ENCODE data around the gene MORC2. TPM values are rescaled to one million over a fixed set of nuclear protein-coding genes. Genes with fewer than 3 reads are reported as not detected.

The MORC2 gene
- total RNA-seq, 1 donor from 2014 or later: 19.3 TPM

DNA sequence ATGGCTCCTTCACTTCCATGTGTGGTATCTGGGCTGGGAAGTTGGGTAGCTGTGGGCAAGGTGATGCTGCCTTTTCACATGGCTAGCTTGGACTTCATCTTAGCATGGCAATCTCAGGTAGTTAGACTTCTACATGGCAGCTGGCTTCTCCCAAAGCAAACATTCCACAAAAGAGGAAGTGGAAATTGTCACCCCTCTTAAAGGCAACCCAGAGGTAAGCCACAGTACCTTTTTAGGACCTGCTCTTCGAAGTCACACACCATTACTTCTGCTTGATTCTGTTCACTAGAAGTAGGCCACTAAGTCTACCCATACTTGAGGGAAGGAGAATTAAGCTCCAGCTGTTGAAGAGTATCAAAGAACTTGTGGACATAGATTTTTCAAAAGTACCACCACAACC lies 26.4 kb upstream of the MORC2 start:
- intact Hi-C loops (cut with DNase I): no loop called here
- TF ChIP-seq, protein P1, sequence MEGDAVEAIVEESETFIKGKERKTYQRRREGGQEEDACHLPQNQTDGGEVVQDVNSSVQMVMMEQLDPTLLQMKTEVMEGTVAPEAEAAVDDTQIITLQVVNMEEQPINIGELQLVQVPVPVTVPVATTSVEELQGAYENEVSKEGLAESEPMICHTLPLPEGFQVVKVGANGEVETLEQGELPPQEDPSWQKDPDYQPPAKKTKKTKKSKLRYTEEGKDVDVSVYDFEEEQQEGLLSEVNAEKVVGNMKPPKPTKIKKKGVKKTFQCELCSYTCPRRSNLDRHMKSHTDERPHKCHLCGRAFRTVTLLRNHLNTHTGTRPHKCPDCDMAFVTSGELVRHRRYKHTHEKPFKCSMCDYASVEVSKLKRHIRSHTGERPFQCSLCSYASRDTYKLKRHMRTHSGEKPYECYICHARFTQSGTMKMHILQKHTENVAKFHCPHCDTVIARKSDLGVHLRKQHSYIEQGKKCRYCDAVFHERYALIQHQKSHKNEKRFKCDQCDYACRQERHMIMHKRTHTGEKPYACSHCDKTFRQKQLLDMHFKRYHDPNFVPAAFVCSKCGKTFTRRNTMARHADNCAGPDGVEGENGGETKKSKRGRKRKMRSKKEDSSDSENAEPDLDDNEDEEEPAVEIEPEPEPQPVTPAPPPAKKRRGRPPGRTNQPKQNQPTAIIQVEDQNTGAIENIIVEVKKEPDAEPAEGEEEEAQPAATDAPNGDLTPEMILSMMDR (IDR thresholded peaks at IDR 0.05): no peak
- Histone ChIP-seq H3K4me3 (no peak overlapping the region), H3K36me3 (no peaks in the 10 kb centered on the region), H3K27me3 (ENCODE audit: low read depth) (no peaks in the 10 kb centered on the region), H3K9me3 (peaks cover 4% of the 10 kb centered on the region), H3K27ac (no peak overlapping the region), H3K4me1 (no peaks in the 10 kb centered on the region)
- DNase-seq: no peak
- ATAC-seq: no peak

DNA sequence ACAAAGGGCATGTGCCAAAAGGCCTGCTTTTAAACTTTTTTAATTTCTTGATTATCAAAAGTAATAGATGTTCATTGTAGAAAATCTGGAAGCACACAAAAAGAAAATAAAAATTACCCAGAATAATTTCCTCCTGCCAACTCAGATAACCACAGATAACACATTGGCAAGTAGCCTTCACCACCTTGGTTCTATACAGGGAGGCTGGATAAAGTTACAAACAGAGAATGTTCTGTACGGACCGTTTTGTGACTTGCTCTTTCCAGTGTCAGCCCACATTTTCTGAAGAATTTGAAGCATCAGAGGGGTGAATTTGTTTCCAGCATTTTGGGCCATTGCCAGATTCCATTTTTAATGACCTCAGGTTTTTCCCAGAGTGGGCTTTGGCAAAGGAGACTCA lies 24.0 kb upstream of the MORC2 start:
- ATAC-seq: no peak
- peaks cover 4% of the 10 kb centered on the region for H3K9me3 ChIP-seq
- no peak overlapping the region for H3K4me3 ChIP-seq
- H3K4me1 ChIP-seq: no peaks in the 10 kb centered on the region
- no peaks in the 10 kb centered on the region for H3K27me3 ChIP-seq (ENCODE audit: low read depth)
- no peak for DNase-seq
- intact Hi-C loops (cut with DNase I): no loop called here
- no peaks in the 10 kb centered on the region for H3K36me3 ChIP-seq
- TF ChIP-seq, protein P1 (IDR thresholded peaks at IDR 0.05): no peak
- no peak overlapping the region for H3K27ac ChIP-seq

DNA sequence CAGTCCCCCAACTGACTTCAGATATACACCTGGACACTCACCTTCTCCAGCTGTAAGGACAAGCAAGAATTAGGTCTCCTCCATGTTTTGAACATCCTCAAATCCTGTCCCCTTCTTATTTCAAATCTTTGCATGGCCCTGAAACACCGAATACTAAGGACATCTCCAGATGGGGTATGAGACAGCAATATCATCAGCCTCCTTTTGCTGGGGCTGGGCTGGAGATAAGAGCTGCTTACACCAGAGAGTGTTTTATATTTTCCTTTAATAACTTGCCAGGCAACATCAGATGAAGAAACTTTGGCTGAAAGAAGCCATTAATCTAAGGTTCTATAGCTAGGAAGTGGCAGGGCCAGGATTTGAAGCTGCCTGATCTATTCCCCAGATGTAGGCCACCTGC lies 22.1 kb upstream of the MORC2 start:
- Histone ChIP-seq H3K4me1 (no peaks in the 10 kb centered on the region), H3K36me3 (no peaks in the 10 kb centered on the region), H3K4me3 (no peak overlapping the region), H3K27ac (no peak overlapping the region), H3K27me3 (ENCODE audit: low read depth) (no peaks in the 10 kb centered on the region), H3K9me3 (peaks cover 4% of the 10 kb centered on the region)
- TF ChIP-seq, protein P1 (IDR thresholded peaks at IDR 0.05): no peak
- intact Hi-C loops (cut with DNase I): no loop called here
- no peak for DNase-seq
- no peak for ATAC-seq

DNA sequence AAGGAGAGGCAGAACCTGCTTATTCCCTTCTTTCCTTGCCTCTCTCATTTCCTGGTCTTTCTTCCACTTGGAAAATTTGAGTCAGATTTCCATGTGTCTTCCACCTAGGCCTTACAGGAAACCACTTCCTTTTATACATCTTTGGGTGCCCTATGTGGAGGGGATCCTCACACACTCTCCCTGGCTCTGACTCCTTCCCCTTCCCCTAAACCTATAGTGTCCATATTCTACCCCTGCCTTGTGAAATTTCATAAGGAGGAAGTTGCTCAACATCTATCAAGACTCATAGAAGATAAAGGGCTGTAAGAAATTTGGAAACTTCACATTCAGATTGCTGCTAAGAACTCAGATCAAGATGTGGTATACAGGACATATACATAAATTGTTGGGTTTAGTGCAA lies 20.9 kb upstream of the MORC2 start:
- intact Hi-C loops (cut with DNase I): no loop called here
- ATAC-seq (peak in 1 of 2 donors; percentile 56), DNase-seq (no peak)
- H3K27ac ChIP-seq: no peak overlapping the region
- H3K36me3 ChIP-seq: no peaks in the 10 kb centered on the region
- no peaks in the 10 kb centered on the region for H3K27me3 ChIP-seq (ENCODE audit: low read depth)
- no peak overlapping the region for H3K4me3 ChIP-seq
- no peaks in the 10 kb centered on the region for H3K4me1 ChIP-seq
- peaks cover 8% of the 10 kb centered on the region for H3K9me3 ChIP-seq
- TF ChIP-seq, protein P1 (IDR thresholded peaks at IDR 0.05): no peak

DNA sequence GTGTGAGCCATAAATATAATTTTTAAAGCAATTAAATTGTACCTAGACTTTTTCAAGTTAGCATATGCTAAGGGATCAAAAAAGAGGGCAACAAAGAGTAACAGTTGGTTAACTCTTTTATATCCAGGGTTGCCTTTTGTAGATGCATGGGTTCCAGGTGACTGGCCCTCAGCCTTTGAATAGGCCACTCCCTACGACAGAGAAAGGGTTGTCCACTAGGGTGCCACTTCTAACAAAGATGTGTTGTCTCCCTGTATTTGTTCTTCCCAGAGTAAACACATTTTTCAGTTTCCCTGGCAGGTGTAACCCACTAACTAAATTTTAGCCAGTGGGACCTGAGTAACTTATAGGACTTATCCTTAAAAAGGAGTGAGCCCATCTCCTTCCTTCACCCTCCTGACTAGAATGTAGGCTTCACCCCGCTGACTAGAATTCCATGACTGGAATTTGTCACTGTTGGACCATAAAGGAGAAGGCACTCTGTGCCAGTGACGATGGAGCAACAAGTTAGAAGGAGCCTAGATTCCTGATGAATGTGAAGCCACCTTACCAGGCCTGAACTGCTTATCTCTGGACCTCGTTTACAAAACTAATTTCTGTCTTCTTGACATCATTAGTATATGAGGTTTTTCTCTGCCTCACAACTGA lies 17.1 kb upstream of the MORC2 start:
- Histone ChIP-seq H3K4me3 (no peak overlapping the region), H3K9me3 (peaks cover 6% of the 10 kb centered on the region), H3K36me3 (no peaks in the 10 kb centered on the region), H3K4me1 (no peaks in the 10 kb centered on the region), H3K27me3 (ENCODE audit: low read depth) (no peaks in the 10 kb centered on the region), H3K27ac (no peak overlapping the region)
- TF ChIP-seq, protein P1 (IDR thresholded peaks at IDR 0.05): no peak
- DNase-seq: no peak
- intact Hi-C loops (cut with DNase I): no loop called here
- ATAC-seq: no peak

Measured in lower lobe of right lung (tissue), 2 donors.